Left lung (tissue), 10 donors: Measurements from ENCODE around the gene TBRG1. TPM values are rescaled to one million over a fixed set of nuclear protein-coding genes. Genes with fewer than 3 reads are reported as not detected.
A peak's percentile ranks its signal among the peaks of the same experiment; 100 is the strongest.

Source experiments
- ATAC-seq: fragments of 200-7000 bp; cut with Tn5 transposase; one replicate; pipeline ENCODE4 v1.9.1; 2020; ENCODE audit warnings: moderate library complexity
- DNase-seq, 4 donors: peaks; one replicate each; pipeline ENCODE4 v3.0.0-alpha.2; 2013 to 2020
- H3K27ac ChIP-seq, 2 donors: fragments of 200-600 bp; sonication (generic) in 1 of 2; one replicate each; pipeline versions ENCODE4 v1.5.0 to v1.8.0; 2020 to 2021
- H3K27me3 ChIP-seq, 2 donors: fragments of 200-600 bp; sonication (generic) in 1 of 2; one replicate each; pipeline versions ENCODE4 v1.5.0 to v1.8.0; 2020 to 2021
- H3K36me3 ChIP-seq, 2 donors: fragments of 200-600 bp; sonication (generic) in 1 of 2; one replicate each; pipeline versions ENCODE4 v1.5.0 to v1.8.0; 2020 to 2021
- H3K4me1 ChIP-seq, 2 donors: fragments of 200-600 bp; one replicate each; pipeline ENCODE4 v1.8.0; 2021
- H3K4me3 ChIP-seq, 2 donors: fragments of 200-600 bp; sonication (generic) in 1 of 2; one replicate each; pipeline versions ENCODE4 v1.5.0 to v1.8.0; 2020 to 2021; ENCODE audit warnings: mild to moderate bottlenecking in 1 of 2
- H3K9me3 ChIP-seq, 2 donors: fragments of 200-600 bp; sonication (generic) in 1 of 2; one replicate each; pipeline versions ENCODE4 v1.5.0 to v1.8.0; 2020 to 2021
- intact Hi-C, 2 donors: fragments of 100-400 bp; cut with DNase I; formaldehyde crosslinking; loops; one replicate each; pipeline versions ENCODE4 v1.11.2 to v1.14.2; 2022
- polyA plus RNA-seq, 6 donors: library from polyadenylated mRNA; unstranded; fragments of 120-200 nt; gene quantifications; one replicate each; pipeline ENCODE4 v1.2.1, GENCODE V29; 2013; ENCODE audit not compliant: insufficient read length in 6 of 6
- total RNA-seq, 2 donors: library from RNA; stranded (reverse); fragmentation: NEBNext Ultra II Directional; extraction: Animal tissue kit (Norgen Biotek cat#: 25700); gene quantifications; one replicate each; pipeline ENCODE4 v1.2.1, GENCODE V29; 2021
- TF ChIP-seq, protein P1 (sequence below), 2 donors: fragments of 200-600 bp; sonication (generic) in 1 of 2; IDR thresholded peaks; one replicate each; pipeline versions ENCODE4 v1.5.0 to v1.8.0; 2021; ENCODE audit warnings: antibody characterized with exemption in 2 of 2
- donor health status: DM: no; HTN: yes; CAD: no.
- donor health status: DM: no; HTN: no; CAD: no.

TBRG1 gene
- total and polyA plus RNA-seq, 8 donors = 30.2 to 41.9 (median 37.5) TPM

DNA sequence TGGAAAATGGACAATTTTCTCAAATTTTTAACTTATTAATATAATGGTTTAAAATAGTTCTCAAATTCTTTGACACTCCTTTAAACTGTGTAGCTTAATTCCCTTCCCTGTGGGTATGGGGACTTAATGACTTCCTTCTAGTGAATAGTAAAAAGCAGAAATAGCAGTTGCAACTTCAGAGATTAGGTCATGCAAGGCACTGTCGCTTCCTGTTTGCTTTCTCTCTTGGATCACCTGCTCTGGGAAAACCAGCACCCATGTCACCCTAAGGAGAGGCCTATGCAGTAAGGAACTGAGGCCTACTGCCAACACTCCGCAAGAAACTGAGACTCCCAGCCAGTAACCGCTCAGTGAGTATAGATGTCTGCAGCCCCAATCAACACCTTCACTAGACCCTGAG is 16.9 kb upstream of the TBRG1 start:
- no peak overlapping the region for H3K4me3 ChIP-seq
- H3K36me3 ChIP-seq = no peaks in the 10 kb centered on the region
- H3K9me3 ChIP-seq = no peaks in the 10 kb centered on the region
- intact Hi-C loops = no loop called here
- H3K4me1 ChIP-seq = no peaks in the 10 kb centered on the region
- ATAC-seq (peak; percentile 66), DNase-seq (no peak)
- H3K27me3 ChIP-seq = no peaks in the 10 kb centered on the region
- TF ChIP-seq, protein P1, sequence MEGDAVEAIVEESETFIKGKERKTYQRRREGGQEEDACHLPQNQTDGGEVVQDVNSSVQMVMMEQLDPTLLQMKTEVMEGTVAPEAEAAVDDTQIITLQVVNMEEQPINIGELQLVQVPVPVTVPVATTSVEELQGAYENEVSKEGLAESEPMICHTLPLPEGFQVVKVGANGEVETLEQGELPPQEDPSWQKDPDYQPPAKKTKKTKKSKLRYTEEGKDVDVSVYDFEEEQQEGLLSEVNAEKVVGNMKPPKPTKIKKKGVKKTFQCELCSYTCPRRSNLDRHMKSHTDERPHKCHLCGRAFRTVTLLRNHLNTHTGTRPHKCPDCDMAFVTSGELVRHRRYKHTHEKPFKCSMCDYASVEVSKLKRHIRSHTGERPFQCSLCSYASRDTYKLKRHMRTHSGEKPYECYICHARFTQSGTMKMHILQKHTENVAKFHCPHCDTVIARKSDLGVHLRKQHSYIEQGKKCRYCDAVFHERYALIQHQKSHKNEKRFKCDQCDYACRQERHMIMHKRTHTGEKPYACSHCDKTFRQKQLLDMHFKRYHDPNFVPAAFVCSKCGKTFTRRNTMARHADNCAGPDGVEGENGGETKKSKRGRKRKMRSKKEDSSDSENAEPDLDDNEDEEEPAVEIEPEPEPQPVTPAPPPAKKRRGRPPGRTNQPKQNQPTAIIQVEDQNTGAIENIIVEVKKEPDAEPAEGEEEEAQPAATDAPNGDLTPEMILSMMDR (IDR thresholded peaks at IDR 0.05) = no peak
- H3K27ac ChIP-seq = no peak overlapping the region

DNA sequence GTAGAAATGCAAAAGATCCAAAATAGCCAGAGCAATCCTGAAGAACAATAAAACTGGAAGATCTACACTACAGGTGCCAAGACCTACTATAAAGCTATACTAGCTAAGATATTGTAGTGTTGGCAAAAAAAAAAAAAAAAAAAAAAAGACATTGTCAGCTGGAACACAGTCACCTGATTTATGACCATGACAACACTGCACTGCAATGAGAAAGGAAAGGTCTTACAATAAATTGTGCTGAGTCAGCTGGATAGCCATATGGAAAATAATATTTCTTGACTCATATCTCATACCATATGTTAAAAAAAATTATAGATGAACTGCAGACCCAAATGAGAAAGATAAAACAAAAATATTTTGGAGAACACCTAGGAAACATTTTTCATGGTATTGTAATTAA is 14.5 kb upstream of the TBRG1 start:
- Histone ChIP-seq H3K36me3 (no peaks in the 10 kb centered on the region), H3K9me3 (no peaks in the 10 kb centered on the region), H3K27ac (no peak overlapping the region), H3K4me3 (no peak overlapping the region), H3K4me1 (no peaks in the 10 kb centered on the region), H3K27me3 (no peaks in the 10 kb centered on the region)
- TF ChIP-seq, protein P1 (IDR thresholded peaks at IDR 0.05) = no peak
- ATAC-seq (no peak), DNase-seq (no peak)
- intact Hi-C loops = no loop called here

DNA sequence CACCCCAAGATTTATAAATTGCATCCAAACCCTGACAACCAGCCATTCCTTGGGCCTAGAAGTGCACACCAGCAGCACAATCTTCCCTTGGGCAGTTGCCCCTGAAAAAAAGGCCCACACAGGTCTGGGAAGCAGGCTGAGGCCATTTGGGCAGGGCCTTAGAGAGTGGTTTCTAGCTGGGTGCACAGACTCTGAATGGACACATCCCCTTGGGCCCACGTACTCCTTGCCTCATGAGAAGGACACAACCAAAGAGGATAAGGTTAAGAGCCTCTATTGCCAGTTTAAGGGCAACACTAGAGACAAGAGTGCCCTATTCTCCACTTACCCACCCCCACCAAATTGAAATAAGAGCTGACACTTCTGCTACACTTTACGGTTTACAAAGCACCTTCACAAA is 12.4 kb upstream of the TBRG1 start:
- TF ChIP-seq, protein P1 (IDR thresholded peaks at IDR 0.05) = no peak
- DNase-seq (no peak), ATAC-seq (peak; percentile 59)
- H3K9me3 ChIP-seq = no peaks in the 10 kb centered on the region
- no peak overlapping the region for H3K4me3 ChIP-seq
- H3K4me1 ChIP-seq = no peaks in the 10 kb centered on the region
- peaks cover 0 to 12% of the 10 kb centered on the region in 2 donors for H3K27me3 ChIP-seq
- intact Hi-C loops = no loop called here
- no peaks in the 10 kb centered on the region for H3K36me3 ChIP-seq
- no peak overlapping the region for H3K27ac ChIP-seq

DNA sequence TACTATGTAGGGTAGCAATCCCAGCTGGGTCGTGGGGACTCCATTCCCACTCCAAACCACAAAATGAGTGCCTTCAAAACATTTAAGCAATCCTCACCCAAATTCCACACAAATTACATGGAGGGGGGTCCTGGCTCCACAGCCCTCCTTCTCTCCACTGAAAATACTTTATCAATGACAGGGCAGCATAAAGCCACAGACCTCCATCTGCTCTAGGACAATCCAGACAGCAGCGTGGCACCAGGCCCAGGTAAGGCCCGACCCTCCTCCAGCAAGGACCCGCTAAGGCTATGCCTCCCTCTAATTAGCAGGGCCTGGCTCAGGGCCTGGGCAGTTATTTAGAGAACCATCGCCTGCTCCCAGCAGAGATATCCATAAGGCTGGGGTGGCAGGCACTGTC is 11.6 kb upstream of the TBRG1 start, which contains the start of gene PANX3:
Gene PANX3 (plus strand): TSS at position 365 of the 400 bp plus-strand sequence. CDS start 129 bp downstream, outside the sequence.
- no peak within 1 kb of the TSS for H3K27ac ChIP-seq
- DNase-seq (no peak), ATAC-seq (no peak)
- no peaks in the 10 kb centered on the region for H3K36me3 ChIP-seq
- intact Hi-C loops = no loop called here
- TF ChIP-seq, protein P1 (IDR thresholded peaks at IDR 0.05) = no peak
- no peaks in the 10 kb centered on the region for H3K9me3 ChIP-seq
- H3K4me1 ChIP-seq = no peaks in the 10 kb centered on the region
- H3K27me3 ChIP-seq = peaks cover 0 to 12% of the 10 kb centered on the region in 2 donors
- no peak within 1 kb of the TSS for H3K4me3 ChIP-seq

DNA sequence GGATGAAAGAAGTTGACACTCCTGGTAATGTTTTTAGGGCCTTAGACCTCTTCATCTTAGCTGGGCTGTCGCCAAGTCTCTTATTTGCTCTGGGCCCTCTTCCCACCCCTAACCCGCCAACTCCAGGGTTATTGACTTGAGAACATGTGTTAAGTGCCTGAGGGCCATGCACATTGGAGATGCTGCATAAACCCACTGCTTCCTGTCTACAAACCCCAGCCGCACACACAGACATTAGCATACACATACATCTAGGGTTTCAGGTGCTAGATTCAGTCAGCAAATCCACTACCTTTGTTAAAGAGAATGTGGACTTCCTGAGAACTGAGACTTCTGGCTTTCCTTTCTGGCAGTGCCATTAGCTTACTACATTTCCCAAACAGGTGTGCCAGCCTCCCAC is 10.6 kb upstream of the TBRG1 start:
- DNase-seq (no peak), ATAC-seq (peak; percentile 51)
- Histone ChIP-seq H3K4me1 (no peaks in the 10 kb centered on the region), H3K9me3 (no peaks in the 10 kb centered on the region), H3K4me3 (no peak overlapping the region), H3K27ac (no peak overlapping the region), H3K27me3 (peaks cover 0 to 12% of the 10 kb centered on the region in 2 donors), H3K36me3 (no peaks in the 10 kb centered on the region)
- TF ChIP-seq, protein P1 (IDR thresholded peaks at IDR 0.05) = no peak
- intact Hi-C loops = no loop called here
